Right atrium auricular region (tissue), 2 donors: ENCODE measurements around the gene ASH1L. TPM values are rescaled to one million over a fixed set of nuclear protein-coding genes. Genes with fewer than 3 reads are reported as not detected.
"Not testable (repeated sequence)": the region's sequence is repeated elsewhere in the genome, so short reads cannot be mapped to it uniquely, and the experiment has no call there.

Source experiments
- DNase-seq: peaks from one replicate; pipeline ENCODE4 v3.0.0-alpha.2; 2019; ENCODE audit warnings: low spot score
- H3K27ac ChIP-seq, 2 donors: fragments of 200-600 bp; sonication (generic); 1 replicate in 1 of 2; 2 replicates in 1 of 2; pipeline ENCODE4 v1.5.1; 2016 to 2019
- H3K27me3 ChIP-seq, 2 donors: fragments of 200-600 bp; sonication (generic); one replicate each; pipeline versions ENCODE4 v1.5.1 to v1.6.0; 2017 to 2019
- H3K36me3 ChIP-seq: fragments of 200-600 bp; sonication (generic); one replicate; pipeline ENCODE4 v1.5.1; 2016
- H3K4me1 ChIP-seq, 2 donors: fragments of 200-600 bp; sonication (generic); one replicate each; pipeline versions ENCODE4 v1.5.1 to v1.6.0; 2017 to 2019
- H3K4me3 ChIP-seq, 2 donors: fragments of 200-600 bp; sonication (generic); 1 replicate in 1 of 2; 2 replicates in 1 of 2; pipeline ENCODE4 v1.5.1; 2017 to 2019; ENCODE audit warnings: mild to moderate bottlenecking in 1 of 2, moderate library complexity in 1 of 2
- H3K9me3 ChIP-seq, 2 donors: fragments of 200-600 bp; sonication (generic); one replicate each; pipeline ENCODE4 v1.5.1; 2019
- CTCF ChIP-seq, 2 donors: fragments of 200-600 bp; sonication (generic); IDR thresholded peaks; one replicate each; pipeline ENCODE4 v1.5.1; 2019; ENCODE audit warnings: antibody characterized with exemption in 2 of 2
- total RNA-seq, 2 donors: library from RNA; depleted of rRNA; stranded (reverse); fragments of >200 nt; gene quantifications; one replicate each; pipeline ENCODE4 v1.1.0, GENCODE V29; 2016

Gene ASH1L
- total RNA-seq, 2 donors from 2014 or later, result 37.2 to 50.2 TPM

GRCh38 chr1:155514582-155515187 lies 47.9 kb downstream of the ASH1L start:
- Histone ChIP-seq H3K9me3 (no peaks in the 10 kb centered on the region), H3K27ac (no peak overlapping the region), H3K4me3 (no peak overlapping the region), H3K27me3 (no peaks in the 10 kb centered on the region), H3K36me3 (peaks cover 9% of the 10 kb centered on the region), H3K4me1 (no peaks in the 10 kb centered on the region)
- TF ChIP-seq CTCF (IDR thresholded peaks at IDR 0.05), result no peak
- no peak for DNase-seq

- no peak for TF ChIP-seq CTCF (IDR thresholded peaks at IDR 0.05)
- Histone ChIP-seq H3K27ac (no peak overlapping the region), H3K9me3 (no peaks in the 10 kb centered on the region)
Measured at GRCh38 chr1:155513300-155513916, 49.2 kb downstream of the ASH1L start.

GRCh38 chr1:155511385-155511784 lies 51.2 kb downstream of the ASH1L start:
- peaks cover 0 to 10% of the 10 kb centered on the region in 2 donors for H3K4me1 ChIP-seq
- not testable (repeated sequence) for DNase-seq, H3K36me3 ChIP-seq

More at GRCh38 chr1:155513300-155513916, 49.2 kb downstream of the ASH1L start:
- no peak overlapping the region for H3K4me3 ChIP-seq
- H3K4me1 ChIP-seq, result peaks cover 0 to 5% of the 10 kb centered on the region in 2 donors
- DNase-seq, result no peak
- no peaks in the 10 kb centered on the region for H3K27me3 ChIP-seq
- H3K36me3 ChIP-seq, result no peaks in the 10 kb centered on the region

GRCh38 chr1:155509064-155509463 lies 53.5 kb downstream of the ASH1L start:
- H3K4me1 ChIP-seq, result peaks cover 0 to 12% of the 10 kb centered on the region in 2 donors
- H3K4me3 ChIP-seq, result no peak overlapping the region
- no peak for TF ChIP-seq CTCF (IDR thresholded peaks at IDR 0.05)

More at GRCh38 chr1:155511385-155511784, 51.2 kb downstream of the ASH1L start:
- not testable (repeated sequence) for H3K27ac ChIP-seq, H3K9me3 ChIP-seq, H3K27me3 ChIP-seq, H3K4me3 ChIP-seq

GRCh38 chr1:155507945-155508344 lies 54.7 kb downstream of the ASH1L start:
- Histone ChIP-seq H3K27ac (no peak overlapping the region), H3K4me1 (peaks cover 0 to 21% of the 10 kb centered on the region in 2 donors), H3K27me3 (no peaks in the 10 kb centered on the region), H3K36me3 (no peaks in the 10 kb centered on the region), H3K9me3 (no peaks in the 10 kb centered on the region), H3K4me3 (no peak overlapping the region)
- DNase-seq, result no peak
- no peak for TF ChIP-seq CTCF (IDR thresholded peaks at IDR 0.05)

More at GRCh38 chr1:155509064-155509463, 53.5 kb downstream of the ASH1L start:
- no peak for DNase-seq
- H3K36me3 ChIP-seq, result no peaks in the 10 kb centered on the region
- no peaks in the 10 kb centered on the region for H3K9me3 ChIP-seq
- H3K27ac ChIP-seq, result no peak overlapping the region
- no peaks in the 10 kb centered on the region for H3K27me3 ChIP-seq

GRCh38 chr1:155505963-155506362 lies 56.6 kb downstream of the ASH1L start:
- peaks cover 0 to 21% of the 10 kb centered on the region in 2 donors for H3K4me1 ChIP-seq
- H3K4me3 ChIP-seq, DNase-seq, H3K9me3 ChIP-seq, H3K27ac ChIP-seq, H3K27me3 ChIP-seq, H3K36me3 ChIP-seq: not testable (repeated sequence)
